ENCODE results near the gene TFF2.

- TF ChIP-seq KLF17 (tag by site-specific recombination; IDR thresholded peaks at IDR 0.05): no peak
- TF ChIP-seq ZNF155 (tag by site-specific recombination; IDR thresholded peaks at IDR 0.05): no peak
- TF ChIP-seq ZNF175 (tag by site-specific recombination; IDR thresholded peaks at IDR 0.05): no peak
- TF ChIP-seq, protein P1, sequence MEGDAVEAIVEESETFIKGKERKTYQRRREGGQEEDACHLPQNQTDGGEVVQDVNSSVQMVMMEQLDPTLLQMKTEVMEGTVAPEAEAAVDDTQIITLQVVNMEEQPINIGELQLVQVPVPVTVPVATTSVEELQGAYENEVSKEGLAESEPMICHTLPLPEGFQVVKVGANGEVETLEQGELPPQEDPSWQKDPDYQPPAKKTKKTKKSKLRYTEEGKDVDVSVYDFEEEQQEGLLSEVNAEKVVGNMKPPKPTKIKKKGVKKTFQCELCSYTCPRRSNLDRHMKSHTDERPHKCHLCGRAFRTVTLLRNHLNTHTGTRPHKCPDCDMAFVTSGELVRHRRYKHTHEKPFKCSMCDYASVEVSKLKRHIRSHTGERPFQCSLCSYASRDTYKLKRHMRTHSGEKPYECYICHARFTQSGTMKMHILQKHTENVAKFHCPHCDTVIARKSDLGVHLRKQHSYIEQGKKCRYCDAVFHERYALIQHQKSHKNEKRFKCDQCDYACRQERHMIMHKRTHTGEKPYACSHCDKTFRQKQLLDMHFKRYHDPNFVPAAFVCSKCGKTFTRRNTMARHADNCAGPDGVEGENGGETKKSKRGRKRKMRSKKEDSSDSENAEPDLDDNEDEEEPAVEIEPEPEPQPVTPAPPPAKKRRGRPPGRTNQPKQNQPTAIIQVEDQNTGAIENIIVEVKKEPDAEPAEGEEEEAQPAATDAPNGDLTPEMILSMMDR (tag by site-specific recombination; IDR thresholded peaks at IDR 0.05): no peak
- no peak for TF ChIP-seq RBAK (tag by site-specific recombination; IDR thresholded peaks at IDR 0.05)
These were observed 9.5 kb upstream of the TFF2 start for GRCh38 chr21:42360317-42360716.

Measured in HEK293 (cell line).